K562 (cell line): ENCODE data around the gene MRPL11. TPM values are rescaled to one million over a fixed set of nuclear protein-coding genes. Genes with fewer than 3 reads are reported as not detected.

Source experiments
- ATF1 ChIP-seq, 2 experiments: fragments of 450-650 bp in 1 of 2; IDR thresholded peaks; 2 replicates each; pipeline ENCODE4 v1.6.1; 2016; ENCODE audit warnings: missing compliant biosample characterization in 1 of 2, missing genetic modification characterization in 1 of 2
- CBFA2T3 ChIP-seq: fragments of 450-650 bp; IDR thresholded peaks from 2 replicates; pipeline ENCODE4 v1.6.1; 2017
- CBX2 ChIP-seq: fragments of 200-600 bp; sonication (generic); IDR thresholded peaks from one replicate; pipeline ENCODE4 v1.6.1; 2012; ENCODE audit warnings: mild to moderate bottlenecking, low read length, inconsistent platforms; ENCODE audit not compliant: insufficient read depth, poor library complexity, severe bottlenecking
- CREB5 ChIP-seq: fragments of 250-450 bp; sonication (Bioruptor Pico); IDR thresholded peaks from 2 replicates; pipeline ENCODE4 v1.5.0; 2020; ENCODE audit warnings: mild to moderate bottlenecking
- HEY1 ChIP-seq: fragments of 250-450 bp; sonication (Bioruptor Pico); IDR thresholded peaks from 2 replicates; pipeline ENCODE4 v1.5.0; 2020; ENCODE audit warnings: mild to moderate bottlenecking, moderate library complexity, borderline replicate concordance
- HNRNPLL ChIP-seq: fragments of 200-400 bp; formaldehyde crosslinking; IDR thresholded peaks from 2 replicates; pipeline ENCODE4 v1.6.1; 2017; ENCODE audit warnings: low read length, low read depth, mild to moderate bottlenecking; ENCODE audit not compliant: poor library complexity, severe bottlenecking
- ILK ChIP-seq: fragments of 450-650 bp; IDR thresholded peaks from 2 replicates; pipeline ENCODE4 v1.6.1; 2016; ENCODE audit warnings: missing genetic modification characterization, low read depth, mild to moderate bottlenecking, missing compliant biosample characterization, moderate library complexity, borderline replicate concordance
- KHSRP ChIP-seq: fragments of 450-650 bp; IDR thresholded peaks from 2 replicates; pipeline ENCODE4 v1.6.1; 2017
- MIER1 ChIP-seq: fragments of 450-650 bp; IDR thresholded peaks from 2 replicates; pipeline ENCODE4 v1.6.1; 2016; ENCODE audit warnings: antibody characterized with exemption, mild to moderate bottlenecking, low read depth
- OTX1 ChIP-seq: fragments of 450-650 bp; formaldehyde crosslinking; IDR thresholded peaks from 2 replicates; pipeline ENCODE4 v1.4.0; 2022; ENCODE audit warnings: mild to moderate bottlenecking
- PRMT5 ChIP-seq: sonication (generic); formaldehyde crosslinking; IDR thresholded peaks from 2 replicates; pipeline ENCODE4 v1.5.0; 2020; ENCODE audit warnings: missing genetic modification reagents
- RBM34 ChIP-seq: fragments of 200-400 bp; formaldehyde crosslinking; IDR thresholded peaks from 2 replicates; pipeline ENCODE4 v1.6.1; 2018; ENCODE audit warnings: low read length, borderline replicate concordance; ENCODE audit not compliant: insufficient read depth
- SETDB1 ChIP-seq: IDR thresholded peaks from one replicate; pipeline ENCODE4 v1.6.1; 2012; ENCODE audit warnings: low read length, control low read depth, inconsistent platforms
- SRSF1 ChIP-seq: fragments of 200-400 bp; formaldehyde crosslinking; IDR thresholded peaks from 2 replicates; pipeline ENCODE4 v1.6.1; 2017; ENCODE audit warnings: mild to moderate bottlenecking, low read depth, low read length, moderate library complexity
- TSC22D4 ChIP-seq: fragments of 450-650 bp; IDR thresholded peaks from 2 replicates; pipeline ENCODE4 v1.6.1; 2016; ENCODE audit warnings: missing genetic modification characterization, missing biosample characterization, control low read depth
- VEZF1 ChIP-seq: fragments of 200-800 bp; sonication (Bioruptor generic); IDR thresholded peaks from 2 replicates; pipeline ENCODE4 v1.6.1; 2017; ENCODE audit warnings: missing genetic modification characterization, missing compliant biosample characterization
- YY1 ChIP-seq, 3 experiments: IDR thresholded peaks; 2 replicates each; pipeline ENCODE4 v1.6.1; 2011; ENCODE audit warnings: low read length in 2 of 3, mild to moderate bottlenecking in 2 of 3, moderate library complexity in 2 of 3, borderline replicate concordance in 1 of 3, control low read depth in 1 of 3, low read depth in 1 of 3; ENCODE audit not compliant: insufficient read depth in 3 of 3, insufficient replicate concordance in 2 of 3, control insufficient read depth in 1 of 3, insufficient read length in 1 of 3; ENCODE audit errors: extremely low read depth in 1 of 3
- ZC3H11A ChIP-seq: IDR thresholded peaks from 2 replicates; pipeline ENCODE4 v1.6.1; 2012; ENCODE audit warnings: low read depth, low read length, improper control_type of control experiment
- ZFX ChIP-seq: sonication (generic); formaldehyde crosslinking; IDR thresholded peaks from 2 replicates; pipeline ENCODE4 v1.8.0; 2022; ENCODE audit warnings: mild to moderate bottlenecking, missing genetic modification reagents, moderate library complexity
- ZNF398 ChIP-seq: fragments of 250-450 bp; sonication (Bioruptor Pico); IDR thresholded peaks from 2 replicates; pipeline ENCODE4 v1.8.0; 2021; ENCODE audit warnings: moderate library complexity, mild to moderate bottlenecking, inconsistent platforms
- ZNF583 ChIP-seq: fragments of 250-450 bp; sonication (Bioruptor Pico); IDR thresholded peaks from 2 replicates; pipeline ENCODE4 v1.4.0; 2020
- ZNF584 ChIP-seq: fragments of 200-800 bp; sonication (Bioruptor generic); IDR thresholded peaks from 2 replicates; pipeline ENCODE4 v1.6.1; 2016; ENCODE audit warnings: low read depth, mild to moderate bottlenecking, missing genetic modification characterization, missing compliant biosample characterization
- polyA plus RNA-seq, 8 experiments: library from polyadenylated mRNA; depleted of rRNA in 4 of 8; stranded (reverse) in 5 of 8; unstranded in 3 of 8; fragments of >200 nt; fragmentation: Nextera tagmentation in 2 of 8; fragmentation: Illumina TruSeq in 1 of 8; extraction: Ambion mirVana in 2 of 8; extraction: Trizol in 1 of 8; gene quantifications; 2 replicates each; pipeline versions ENCODE4 v1.2.1 to v1.2.3, GENCODE V29; 2011 to 2014; ENCODE audit warnings: inconsistent platforms in 1 of 8, missing spikeins in 1 of 8
- total RNA-seq, 7 experiments: library from RNA; depleted of rRNA in 6 of 7; stranded (reverse); fragments of >200 nt in 6 of 7; fragmentation: Illumina TruSeq in 2 of 7; extraction: Trizol in 2 of 7; gene quantifications; 2 replicates each; pipeline versions ENCODE4 v1.2.1 to v1.2.3, GENCODE V29; 2011 to 2021; ENCODE audit warnings: low replicate concordance in 1 of 7

The MRPL11 gene
- total and polyA plus RNA-seq, 9 of the 15 experiments (the other 6 are each of a cell fraction or from before 2014, with no cell fraction given): 33.0 to 173 (median 91.9) TPM

GRCh38 chr11:66421492-66422205 is 17.0 kb downstream of the MRPL11 start (continued):
- TF ChIP-seq HEY1 (CRISPR knock-in tag): peak; percentile 51; the same call in 1 of the 2 replicates
- peak; percentile 92 for TF ChIP-seq VEZF1 (CRISPR knock-in tag)
- no peak for TF ChIP-seq KHSRP
- TF ChIP-seq CBFA2T3: no peak
- TF ChIP-seq MIER1: peak; percentile 100
- no peak for TF ChIP-seq RBM34
- peak; percentile 76; the same call in 1 of the 2 replicates for TF ChIP-seq ZNF398 (CRISPR knock-in tag)
- TF ChIP-seq ATF1 (CRISPR knock-in tag; IDR thresholded peaks at IDR 0.05): peak; percentile 95
- TF ChIP-seq ATF1 (tag; IDR thresholded peaks at IDR 0.05): peak; percentile 60; the same call in 1 of the 2 replicates
- TF ChIP-seq OTX1: peak; percentile 92
- peak; percentile 100 for TF ChIP-seq ZNF584 (CRISPR knock-in tag)
- peak in 2 of 3 experiments; percentile 55 to 75 for TF ChIP-seq YY1 (IDR thresholded peaks at IDR 0.05; ENCODE audit: borderline replicate concordance in 1 of 3, control insufficient read depth in 1 of 3, extremely low read depth in 1 of 3, insufficient read depth in 3 of 3, insufficient read length in 1 of 3, insufficient replicate concordance in 2 of 3, low read depth in 1 of 3, low read length in 2 of 3)
- TF ChIP-seq CBX2: no peak
- peak; percentile 99 for TF ChIP-seq ZNF583 (CRISPR knock-in tag)
- peak; percentile 100 for TF ChIP-seq PRMT5
- TF ChIP-seq ZFX (CRISPR knock-in tag): peak; percentile 96
- TF ChIP-seq TSC22D4 (tag): no peak
- TF ChIP-seq CREB5 (CRISPR knock-in tag): peak; percentile 76; the same call in 1 of the 2 replicates
- TF ChIP-seq HNRNPLL: no peak
- peak; percentile 76; the same call in 1 of the 2 replicates for TF ChIP-seq ILK
- no peak for TF ChIP-seq SRSF1
- TF ChIP-seq ZC3H11A: 0 out of 2 replicates have a peak, but pooled peaks have one; percentile 37
- peak; percentile 92 for TF ChIP-seq SETDB1
